ENCODE measurements around the gene TCF20.

- TF ChIP-seq POLR2A (IDR thresholded peaks at IDR 0.05): no peak
- TF ChIP-seq CTCF (IDR thresholded peaks at IDR 0.05): no peak
- TF ChIP-seq POLR2AphosphoS5 (IDR thresholded peaks at IDR 0.05): no peak
These were observed 12.3 kb downstream of the TCF20 start for GRCh38 chr22:42258126-42258525.

Measured in gastroesophageal sphincter (tissue), 3 donors.